Stimulated activated CD8-positive, alpha-beta memory T cell treated with anti-CD3 and anti-CD28 coated beads, Interleukin-15, amount 100 ng/mL, for 48 hours (primary cell): ENCODE measurements around the gene ASAP2.
"Not testable (repeated sequence)": the region's sequence is repeated elsewhere in the genome, so short reads cannot be mapped to it uniquely, and the experiment has no call there.

Experiments used
- DNase-seq, 2 donors: peaks; one replicate each; pipeline ENCODE4 v3.0.0-alpha.2; 2020; ENCODE audit warnings: low read depth in 2 of 2

The ASAP2 gene

DNA sequence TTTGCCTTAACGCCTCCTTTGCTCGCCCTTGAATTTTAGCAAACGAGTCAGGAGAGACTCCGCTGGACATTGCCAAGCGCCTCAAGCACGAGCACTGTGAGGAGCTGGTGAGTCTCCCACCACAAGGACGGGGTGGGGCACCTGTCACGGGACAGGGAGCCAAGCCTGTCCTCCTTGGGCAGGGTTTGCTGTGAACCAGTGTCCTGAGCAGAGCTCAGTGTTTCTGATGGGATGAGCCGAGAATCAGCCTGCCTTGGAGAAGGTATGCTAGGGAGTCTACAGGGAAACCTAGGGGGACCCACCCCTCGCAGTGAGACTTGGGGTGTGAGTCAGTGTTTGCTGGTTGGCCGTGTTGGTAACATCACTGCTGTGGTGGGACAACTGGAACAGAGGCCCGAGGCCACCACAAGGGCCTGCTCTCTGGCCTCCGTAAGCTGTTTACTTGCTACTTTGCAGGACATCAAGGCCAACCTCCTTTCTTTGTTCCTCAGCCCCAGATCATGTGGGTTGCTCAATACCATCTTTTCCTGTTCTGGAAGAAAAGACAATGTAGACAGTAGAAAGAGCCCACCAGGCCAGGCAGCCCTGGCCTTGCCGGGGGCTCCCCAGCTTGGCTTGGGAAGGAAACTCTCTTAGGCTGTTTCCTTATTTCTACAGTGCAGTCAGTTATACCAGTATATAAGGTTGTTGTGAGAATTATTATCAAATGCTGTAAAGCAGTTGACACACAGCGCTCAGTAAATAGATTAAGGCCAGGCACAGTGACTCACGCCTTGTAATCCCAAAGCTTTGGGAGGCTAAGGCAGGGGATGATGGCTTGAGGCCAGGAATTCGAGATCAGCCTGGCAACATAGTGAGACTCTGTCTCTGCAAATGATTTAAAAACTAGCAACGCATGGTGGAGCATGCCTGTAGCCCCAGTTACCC is 174.4 kb downstream of the ASAP2 start:
- no peak for DNase-seq

DNA sequence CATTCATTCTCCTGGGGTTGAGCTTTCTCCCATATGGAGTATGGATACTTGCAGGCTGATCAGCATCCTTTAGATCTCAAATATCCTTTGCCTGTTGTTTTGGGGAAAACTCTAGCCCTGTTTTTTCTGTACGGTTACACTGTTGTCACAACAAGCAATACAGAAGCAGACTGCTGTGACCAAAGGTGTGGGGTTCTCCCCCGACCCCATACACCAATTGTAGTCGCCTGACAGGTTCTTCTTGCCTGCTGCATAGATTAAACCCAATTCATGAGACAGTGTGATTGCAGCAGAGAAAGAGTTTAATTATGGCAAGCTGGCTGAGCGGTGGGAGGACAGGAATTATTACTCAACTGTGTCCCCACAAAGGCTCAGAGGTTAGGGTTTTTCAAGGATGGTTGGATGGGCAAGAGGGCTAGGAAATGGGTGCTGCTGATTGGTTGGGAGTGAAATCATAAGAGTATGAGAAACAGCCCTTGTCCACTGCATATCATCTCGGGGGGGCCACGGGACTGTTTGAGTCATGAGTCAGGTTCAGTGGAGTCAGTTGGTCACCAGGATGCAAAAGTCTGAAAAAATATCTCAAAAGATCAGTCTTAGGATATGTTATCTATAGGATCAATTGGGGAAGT is 176.1 kb downstream of the ASAP2 start:
- DNase-seq, result no peak

DNA sequence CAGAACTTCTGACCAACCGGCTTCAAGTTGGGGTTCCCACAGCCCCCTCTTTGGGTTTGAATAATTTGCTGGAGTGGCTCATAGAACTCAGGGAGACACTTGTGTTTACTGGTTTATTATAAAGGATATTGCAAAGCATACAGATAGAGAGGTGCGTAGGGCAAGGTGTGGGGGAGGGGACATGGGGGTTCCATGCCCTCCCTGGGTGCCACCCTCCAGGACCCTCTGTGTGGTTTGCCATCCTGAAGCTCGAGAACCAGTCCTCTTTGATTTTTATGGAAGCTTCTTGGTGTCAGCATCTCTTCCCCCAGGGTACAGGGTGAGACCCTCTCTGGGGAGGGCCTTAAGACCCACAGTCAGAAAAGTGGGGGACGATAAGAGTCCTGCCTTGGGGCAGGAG is 177.9 kb downstream of the ASAP2 start:
- no peak for DNase-seq

DNA sequence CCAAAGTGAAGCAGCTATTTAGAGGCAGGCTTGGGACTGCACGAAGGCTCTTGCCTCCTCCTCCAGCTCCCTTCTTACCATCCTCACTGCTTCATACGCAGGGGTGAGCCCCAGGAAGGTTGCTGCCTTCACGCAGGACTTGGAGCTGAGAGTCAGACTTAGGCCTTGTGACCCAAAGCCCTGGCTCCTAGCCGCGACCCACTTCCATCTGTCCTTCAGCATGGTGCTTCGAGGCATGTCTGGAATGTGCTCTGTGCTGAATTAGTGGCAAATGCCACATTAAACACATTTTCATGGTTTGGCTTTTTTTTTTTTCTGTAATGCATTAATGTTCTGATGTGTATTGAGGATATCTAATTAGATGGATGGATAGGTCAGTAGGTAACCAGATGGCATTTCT is 179.2 kb downstream of the ASAP2 start:
- no peak for DNase-seq

DNA sequence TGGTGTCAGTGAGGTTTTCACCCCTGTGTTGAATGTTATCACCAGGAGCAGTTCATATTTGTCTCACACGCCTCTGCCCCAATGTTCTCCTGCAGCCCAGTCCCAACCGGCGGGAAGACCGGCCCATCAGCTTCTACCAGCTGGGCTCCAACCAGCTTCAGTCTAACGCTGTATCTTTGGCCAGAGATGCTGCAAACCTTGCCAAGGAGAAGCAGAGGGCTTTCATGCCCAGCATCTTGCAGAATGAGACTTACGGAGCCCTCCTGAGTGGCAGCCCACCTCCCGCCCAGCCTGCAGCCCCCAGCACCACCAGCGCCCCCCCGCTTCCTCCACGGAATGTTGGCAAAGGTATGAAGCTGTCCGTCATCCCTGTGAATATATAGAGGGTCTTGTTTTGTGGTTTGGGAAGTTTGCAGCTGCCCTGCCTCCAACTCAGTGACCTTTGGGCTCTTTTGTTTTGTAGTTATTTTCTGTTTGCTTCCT is 181.6 kb downstream of the ASAP2 start:
- no peak for DNase-seq

DNA sequence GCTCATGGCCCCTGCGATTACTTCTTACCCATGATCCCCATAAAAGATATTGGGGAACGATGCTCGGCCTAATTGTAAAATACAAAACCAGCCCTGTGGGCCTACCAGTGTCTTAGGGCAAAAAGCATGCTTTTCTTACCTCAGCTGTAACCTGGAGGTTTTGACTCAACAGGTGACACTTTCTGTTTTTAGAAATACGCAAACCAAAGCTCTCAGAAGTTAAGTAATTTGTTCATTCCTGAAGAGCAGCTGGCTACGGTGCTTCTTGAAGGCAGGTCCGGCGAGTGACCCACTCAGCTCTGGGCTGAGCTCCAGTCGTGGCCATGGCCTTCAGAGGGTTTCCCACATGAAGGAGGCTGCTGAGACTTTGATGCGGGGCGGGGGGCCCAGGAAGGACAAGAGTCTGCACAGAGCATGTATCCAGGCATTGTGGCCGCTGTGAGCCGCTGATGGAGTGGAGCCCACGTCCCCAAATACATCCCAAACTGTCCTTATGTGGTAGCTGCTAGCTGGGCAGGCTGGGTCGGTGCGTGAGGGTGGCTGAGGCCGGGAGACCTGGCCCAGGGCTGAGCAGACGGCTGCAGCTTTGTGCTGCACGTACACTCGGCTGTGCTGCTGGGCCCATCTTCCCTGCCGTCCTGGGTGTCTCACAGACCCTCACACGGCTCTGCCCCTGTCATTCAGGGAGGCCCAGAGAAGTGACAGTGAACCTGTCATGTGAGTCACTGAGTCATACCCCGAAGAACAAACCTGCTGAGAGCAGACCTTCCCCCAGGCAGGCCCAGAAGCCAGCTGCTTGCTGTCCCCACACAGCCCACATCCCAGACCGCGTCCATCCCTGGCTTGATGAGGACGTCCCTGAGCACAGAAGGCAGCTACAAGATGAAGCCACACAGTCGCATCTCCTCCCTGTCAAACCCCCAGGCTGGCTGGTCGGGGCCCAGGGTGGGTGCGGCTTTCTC is 182.6 kb downstream of the ASAP2 start:
- DNase-seq, result no peak

DNA sequence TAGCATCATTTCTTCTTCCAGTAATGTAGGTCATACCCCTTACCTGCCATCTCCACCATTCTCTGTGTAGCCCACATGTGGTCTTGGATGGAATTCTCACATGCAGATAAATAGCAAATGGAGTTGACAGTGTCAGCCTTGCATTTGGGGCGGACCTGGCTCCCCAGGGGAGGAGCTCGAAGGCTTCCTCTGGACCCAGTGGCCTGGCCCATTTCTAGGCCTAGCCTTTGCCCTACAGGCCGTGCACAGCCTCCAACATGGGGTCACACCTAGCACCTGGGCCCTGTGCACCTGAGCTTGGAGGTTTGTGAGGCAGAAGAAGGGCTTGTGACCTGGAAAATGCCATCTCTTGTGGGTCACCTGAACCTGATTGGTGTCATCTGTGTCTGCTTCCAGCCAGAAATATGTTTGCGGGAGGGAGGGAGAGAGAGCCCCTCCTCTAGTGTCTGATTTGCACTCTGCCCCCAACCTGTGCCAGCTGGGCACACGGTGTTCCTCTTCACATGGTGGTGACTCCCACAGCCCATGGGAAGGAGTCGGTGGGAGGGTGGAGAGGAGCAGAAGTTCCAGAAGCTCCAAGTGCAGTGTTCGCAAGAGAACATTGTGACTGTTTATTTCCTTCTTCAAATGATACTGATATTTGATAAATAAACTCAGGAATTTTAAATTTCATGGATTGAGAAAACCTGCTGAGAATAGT is 183.7 kb downstream of the ASAP2 start:
- DNase-seq, result no peak

DNA sequence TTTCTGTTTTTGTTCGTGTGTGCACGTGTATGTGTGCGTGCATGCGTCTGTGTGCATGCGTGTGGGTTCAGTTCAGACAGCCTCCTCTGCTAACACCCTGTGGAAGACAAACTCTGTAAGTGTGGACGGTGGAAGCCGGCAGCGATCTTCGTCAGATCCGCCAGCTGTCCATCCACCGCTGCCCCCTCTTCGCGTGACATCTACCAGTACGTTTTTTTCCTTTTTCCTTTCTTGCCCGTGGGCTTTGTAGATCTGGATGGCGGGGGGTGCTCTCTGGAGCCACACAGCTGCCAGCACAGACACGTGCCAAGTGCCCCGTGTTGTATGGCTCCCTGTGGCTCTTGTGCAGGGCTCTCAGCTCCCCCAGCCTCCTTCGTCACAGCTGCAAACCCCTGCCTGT is 184.4 kb downstream of the ASAP2 start:
- no peak for DNase-seq

DNA sequence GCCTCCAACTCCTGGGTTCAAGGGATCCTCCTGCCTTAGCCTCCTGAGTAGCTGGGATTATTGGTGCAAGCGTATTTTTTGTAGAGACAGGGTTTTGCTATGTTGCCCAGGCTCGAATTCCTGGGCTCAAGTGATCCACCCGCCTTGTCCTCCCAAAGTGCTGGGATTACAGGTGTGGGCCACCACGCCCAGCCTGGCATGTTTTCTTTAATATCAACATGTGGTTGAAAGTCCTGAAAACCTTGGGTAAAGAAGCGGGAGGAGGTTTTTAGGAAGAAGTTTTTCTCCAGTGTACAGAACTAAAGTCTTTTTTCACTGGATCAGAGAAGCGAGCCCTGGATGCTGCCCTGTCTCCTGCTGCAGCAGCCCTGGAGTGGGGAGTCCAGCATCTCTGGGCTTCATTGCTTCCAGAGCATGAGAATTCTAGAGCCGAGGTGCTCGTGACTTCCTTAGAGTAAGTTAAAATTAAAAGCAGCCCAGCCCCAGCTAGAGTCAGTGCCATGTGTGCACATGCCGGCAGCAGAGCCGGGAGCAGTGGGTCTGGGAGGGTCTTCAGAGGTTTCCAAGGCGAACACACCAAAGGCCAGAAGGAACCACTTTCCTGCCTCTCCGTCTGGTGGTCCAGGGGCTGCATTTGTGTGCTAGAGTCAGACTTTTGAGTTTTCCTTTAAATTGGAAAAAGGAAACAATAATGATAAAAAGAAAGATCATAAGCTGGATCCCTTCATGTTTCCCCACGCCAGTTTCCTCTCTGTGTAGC is 185.5 kb downstream of the ASAP2 start:
- no peak for DNase-seq

DNA sequence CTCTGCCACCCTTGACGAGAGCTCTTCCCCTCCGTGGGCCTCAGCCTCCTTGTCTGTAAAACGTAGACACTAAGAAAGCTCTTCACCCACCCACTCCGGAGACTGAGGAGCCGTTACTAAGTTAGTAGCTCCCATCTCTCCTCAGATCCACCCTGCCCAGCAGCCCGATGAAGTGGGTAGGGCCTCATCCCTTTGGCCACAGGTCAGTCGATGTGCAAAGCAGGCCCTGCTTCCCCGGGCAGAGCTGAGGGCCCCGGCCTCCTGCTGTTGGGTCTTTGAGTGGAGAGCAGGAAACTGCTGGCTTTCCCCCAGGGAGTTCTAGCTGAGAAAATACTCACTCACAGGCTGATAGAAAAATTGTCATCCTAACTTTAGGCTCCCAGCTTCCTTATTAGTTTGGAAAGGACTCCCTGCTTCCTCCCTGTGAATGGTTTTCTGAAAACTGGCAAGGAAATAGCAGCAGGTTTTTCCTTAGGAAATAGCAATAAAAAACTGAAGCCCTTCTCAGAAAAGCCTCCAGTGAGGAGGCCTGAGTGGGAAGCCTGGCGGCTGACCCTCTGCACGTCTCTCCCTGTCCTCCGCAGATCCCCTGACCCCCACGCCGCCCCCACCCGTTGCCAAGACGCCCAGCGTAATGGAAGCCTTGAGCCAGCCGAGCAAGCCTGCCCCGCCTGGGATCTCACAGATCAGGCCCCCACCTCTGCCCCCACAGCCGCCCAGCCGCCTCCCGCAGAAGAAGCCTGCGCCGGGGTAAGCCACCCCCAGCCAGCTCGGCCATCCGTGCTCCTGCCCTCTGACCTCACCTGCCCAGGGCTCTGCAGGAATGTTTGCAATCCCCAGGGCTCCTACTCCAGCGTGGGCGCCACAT is 186.5 kb downstream of the ASAP2 start:
- DNase-seq, result no peak

DNA sequence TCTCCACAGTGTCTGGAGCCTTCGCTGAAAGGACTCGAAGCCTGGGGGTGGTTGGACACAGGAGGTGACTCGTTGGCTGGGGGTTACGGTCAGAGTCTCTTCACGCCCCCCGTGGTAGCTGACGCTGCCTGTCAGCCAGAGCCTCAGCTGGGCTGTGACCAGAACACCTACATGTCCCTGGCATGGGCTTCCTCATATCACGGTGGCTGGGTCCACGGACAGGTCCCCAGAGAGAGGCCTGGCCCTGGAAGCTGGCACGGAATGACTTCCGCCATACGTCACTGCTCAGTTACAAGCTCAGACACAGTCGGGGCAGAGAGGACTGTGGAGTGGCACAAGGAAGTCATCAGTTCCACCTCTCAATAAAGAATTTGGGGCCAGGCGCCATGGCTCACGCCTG is 188.2 kb downstream of the ASAP2 start:
- DNase-seq, result no peak

DNA sequence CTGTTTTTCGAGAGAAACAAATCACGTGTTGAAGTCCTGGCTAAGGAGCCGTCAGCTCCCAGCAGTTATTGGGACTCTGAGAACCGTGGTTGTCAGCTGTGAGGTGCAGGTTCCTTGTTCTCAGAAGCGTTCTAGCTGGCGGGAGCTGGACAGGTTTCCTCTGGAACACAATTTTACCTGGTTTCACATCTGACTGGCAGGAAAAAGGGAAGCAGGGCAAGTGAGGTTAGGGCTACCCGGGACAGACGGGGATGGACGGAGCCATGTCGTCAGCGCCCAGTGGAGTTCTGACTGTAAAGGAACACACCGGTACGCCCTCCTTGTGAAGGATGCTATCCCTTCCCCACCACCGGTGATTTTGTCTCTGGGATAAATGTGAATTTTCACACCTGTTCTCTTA is 190.6 kb downstream of the ASAP2 start:
- DNase-seq, result no peak

DNA sequence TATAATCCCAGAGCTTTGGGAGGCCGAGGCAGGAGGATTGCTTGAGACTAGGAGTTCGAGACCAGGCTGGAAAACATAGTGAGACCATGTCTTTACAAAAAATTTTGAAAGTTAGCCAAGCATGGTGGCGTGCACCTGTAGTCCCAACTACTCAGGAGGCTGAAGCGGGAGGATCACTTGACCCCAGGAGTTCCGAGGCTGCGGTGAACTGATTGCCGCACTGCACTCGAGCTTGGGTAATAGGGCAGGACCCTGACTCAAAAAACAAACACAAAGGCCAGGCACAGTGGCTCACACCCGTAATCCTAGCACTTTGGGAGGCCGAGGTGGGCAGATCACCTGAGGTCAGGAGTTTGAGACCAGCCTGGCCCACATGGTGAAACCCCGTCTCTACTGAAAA is 191.6 kb downstream of the ASAP2 start:
- DNase-seq, result not testable (repeated sequence)

DNA sequence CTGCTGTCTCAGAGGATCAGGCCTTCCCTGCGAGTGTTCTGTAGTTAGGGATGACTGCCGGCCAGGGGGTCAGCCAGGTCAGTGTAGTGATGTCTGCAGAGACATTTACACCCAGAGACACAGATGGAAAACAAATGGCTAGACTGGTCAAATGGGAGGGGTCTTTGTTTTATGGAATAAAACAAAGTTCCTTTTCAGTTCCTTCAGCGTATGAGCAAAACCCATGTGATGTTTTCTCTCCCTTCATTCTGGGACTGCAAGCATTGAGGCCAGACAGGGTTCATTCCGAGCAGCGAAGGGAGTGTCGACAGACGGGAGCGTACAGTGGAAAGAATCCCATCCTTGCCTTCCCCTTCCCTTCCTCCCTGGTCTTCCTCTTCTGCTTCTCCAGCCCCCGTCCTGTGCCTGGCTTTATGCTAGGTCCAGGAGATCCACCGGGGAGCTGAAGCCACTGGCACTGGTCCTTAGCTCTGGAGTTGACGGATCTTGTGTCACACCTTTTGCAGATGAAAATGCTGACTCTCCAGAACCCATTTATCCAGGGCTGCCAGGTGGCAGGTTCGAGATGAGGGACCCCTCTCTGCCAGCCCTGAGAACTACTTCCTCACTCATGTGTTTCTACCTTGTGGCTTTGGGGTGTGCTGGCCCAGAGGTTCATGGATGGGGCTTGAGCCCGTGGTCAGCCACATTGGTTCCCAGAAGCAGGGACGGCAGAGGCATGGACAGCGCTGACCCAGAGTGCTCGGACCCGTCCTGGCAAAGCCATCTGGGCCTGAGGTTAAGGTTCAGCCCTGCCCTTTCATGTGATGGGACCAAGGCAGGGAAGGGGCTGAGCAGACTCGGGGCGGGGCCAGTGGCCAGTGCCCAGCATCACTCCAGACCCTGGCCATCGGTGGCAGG is 192.5 kb downstream of the ASAP2 start:
- DNase-seq, result no peak

DNA sequence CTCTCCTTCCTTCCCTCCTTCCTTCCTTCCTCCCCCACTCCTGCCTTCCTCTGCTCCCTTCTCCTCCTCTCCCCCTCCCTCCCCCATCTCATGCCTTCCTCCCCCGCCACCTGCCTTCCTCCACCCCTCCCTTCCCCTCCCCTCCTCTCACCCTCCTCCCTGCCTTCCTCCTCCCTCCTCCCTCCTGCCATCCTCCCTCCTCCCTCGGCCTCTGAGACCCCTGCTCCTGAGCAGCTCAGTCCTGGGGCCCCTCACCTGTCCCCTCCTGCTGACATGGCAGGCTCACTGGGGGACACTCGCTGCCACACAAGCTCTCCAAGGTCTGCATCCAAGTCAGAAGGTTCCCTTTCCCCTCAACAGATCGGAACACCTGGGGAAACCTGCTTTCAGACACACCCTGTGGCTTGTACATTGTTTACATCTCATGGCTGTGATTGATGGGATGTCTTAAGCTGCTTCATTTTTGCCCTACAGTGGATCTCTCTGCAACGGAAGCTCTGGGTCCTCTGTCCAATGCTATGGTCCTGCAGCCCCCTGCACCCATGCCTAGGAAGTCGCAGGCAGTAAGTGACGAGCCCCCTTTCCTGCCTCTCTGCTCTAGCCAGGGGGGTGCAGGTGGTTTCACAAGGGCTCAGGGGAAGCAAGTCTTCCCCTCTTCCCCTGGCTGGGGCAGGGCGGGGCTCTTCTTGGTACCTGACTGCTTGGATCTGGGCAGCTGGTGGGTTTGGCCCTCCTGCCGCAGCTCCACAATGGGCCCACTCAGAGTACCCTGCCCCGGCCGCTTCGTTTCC is 193.9 kb downstream of the ASAP2 start:
- no peak for DNase-seq

DNA sequence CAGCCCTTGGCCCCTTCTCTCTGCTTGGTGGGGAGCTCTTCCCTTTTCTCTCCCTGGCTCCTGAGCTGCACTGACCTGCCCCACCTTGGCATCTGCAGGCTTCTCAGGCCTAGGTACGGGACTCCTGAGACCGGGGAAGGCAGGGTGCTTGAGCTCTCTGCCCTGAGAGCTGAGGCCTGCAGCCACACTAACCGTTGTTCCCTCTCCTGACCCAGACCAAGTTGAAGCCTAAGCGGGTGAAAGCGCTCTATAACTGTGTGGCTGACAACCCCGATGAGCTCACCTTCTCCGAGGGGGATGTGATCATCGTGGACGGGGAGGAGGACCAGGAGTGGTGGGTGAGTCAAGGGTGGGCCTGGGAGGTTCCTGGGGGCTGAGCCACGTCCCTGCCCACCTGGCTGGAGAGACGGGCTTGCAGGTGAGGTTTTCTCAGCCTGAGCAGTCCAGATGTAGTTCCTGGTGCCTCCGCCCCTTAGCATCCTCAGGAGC is 194.5 kb downstream of the ASAP2 start:
- no peak for DNase-seq

DNA sequence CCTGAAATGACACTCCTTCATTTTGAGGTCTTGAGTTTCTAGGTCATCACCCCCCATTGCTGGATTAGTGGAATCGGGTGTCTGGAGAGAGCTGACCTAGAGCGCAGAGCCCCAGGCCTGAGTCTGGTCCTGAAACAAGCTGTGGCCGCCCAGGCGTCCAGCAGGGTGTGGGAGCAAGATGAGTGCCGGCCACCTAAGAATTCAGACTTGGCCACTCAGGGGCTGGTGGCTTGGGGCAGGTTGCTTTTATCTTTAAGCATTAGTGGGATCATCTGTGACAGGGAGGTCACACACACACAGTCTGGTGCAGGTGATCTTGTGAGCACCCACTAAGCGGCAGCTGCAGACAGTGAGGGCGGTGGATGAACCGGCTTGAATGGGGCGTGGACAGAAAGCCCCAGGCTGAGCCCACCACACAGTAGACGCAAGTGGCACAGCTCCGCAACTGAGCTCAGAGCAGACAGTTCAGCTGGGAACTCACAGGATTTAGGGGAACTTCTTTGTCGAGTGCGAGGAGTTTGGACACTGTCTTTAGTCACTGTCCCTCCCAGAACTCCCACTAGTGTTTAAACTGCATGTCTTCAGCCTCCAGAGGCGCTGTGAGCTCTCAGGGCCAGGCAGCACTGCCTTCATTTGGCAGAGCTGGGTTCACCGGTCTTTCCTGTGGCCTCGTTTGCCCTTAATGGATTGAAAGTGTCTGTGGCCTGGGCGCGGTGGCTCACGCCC is 195.2 kb downstream of the ASAP2 start:
- DNase-seq, result no peak
